NT2/D1 (cell line): ENCODE measurements around the gene CLNS1A.
"Not testable (repeated sequence)": the region's sequence is repeated elsewhere in the genome, so short reads cannot be mapped to it uniquely, and the experiment has no call there.

Experiments used
- DNase-seq: peaks from one replicate; pipeline ENCODE4 v3.0.0-alpha.2; 2011; ENCODE audit warnings: low read depth, low spot score
- H3K27me3 ChIP-seq: 2 replicates; pipeline ENCODE4 v1.6.0; 2011; ENCODE audit warnings: mild to moderate bottlenecking; ENCODE audit not compliant: insufficient read length, insufficient read depth
- H3K36me3 ChIP-seq: 2 replicates; pipeline ENCODE4 v1.6.1; 2011; ENCODE audit warnings: mild to moderate bottlenecking, low read length, mixed read lengths; ENCODE audit not compliant: insufficient read depth, insufficient read length
- H3K4me1 ChIP-seq: 2 replicates; pipeline ENCODE4 v1.5.1; 2011; ENCODE audit not compliant: insufficient read depth, insufficient read length
- H3K4me3 ChIP-seq: 2 replicates; pipeline ENCODE4 v1.5.1; 2011; ENCODE audit warnings: low read depth; ENCODE audit not compliant: insufficient read length
- H3K9ac ChIP-seq: 2 replicates; pipeline ENCODE4 v1.6.0; 2011; ENCODE audit warnings: low read depth; ENCODE audit not compliant: insufficient read length
- H3K9me3 ChIP-seq: 2 replicates; pipeline ENCODE4 v1.5.1; 2011; ENCODE audit warnings: mild to moderate bottlenecking, low read length; ENCODE audit not compliant: insufficient read depth
- SUZ12 ChIP-seq: IDR thresholded peaks from 2 replicates; pipeline ENCODE4 v1.6.1; 2011; ENCODE audit not compliant: insufficient read length, insufficient read depth; ENCODE audit errors: extremely low read depth
- YY1 ChIP-seq: IDR thresholded peaks from 2 replicates; pipeline ENCODE4 v1.6.1; 2011; ENCODE audit not compliant: insufficient read length, insufficient read depth
- ZNF274 ChIP-seq: IDR thresholded peaks from 2 replicates; pipeline ENCODE4 v1.6.1; 2011; ENCODE audit warnings: mild to moderate bottlenecking, low read depth, low read length

The CLNS1A gene

DNA sequence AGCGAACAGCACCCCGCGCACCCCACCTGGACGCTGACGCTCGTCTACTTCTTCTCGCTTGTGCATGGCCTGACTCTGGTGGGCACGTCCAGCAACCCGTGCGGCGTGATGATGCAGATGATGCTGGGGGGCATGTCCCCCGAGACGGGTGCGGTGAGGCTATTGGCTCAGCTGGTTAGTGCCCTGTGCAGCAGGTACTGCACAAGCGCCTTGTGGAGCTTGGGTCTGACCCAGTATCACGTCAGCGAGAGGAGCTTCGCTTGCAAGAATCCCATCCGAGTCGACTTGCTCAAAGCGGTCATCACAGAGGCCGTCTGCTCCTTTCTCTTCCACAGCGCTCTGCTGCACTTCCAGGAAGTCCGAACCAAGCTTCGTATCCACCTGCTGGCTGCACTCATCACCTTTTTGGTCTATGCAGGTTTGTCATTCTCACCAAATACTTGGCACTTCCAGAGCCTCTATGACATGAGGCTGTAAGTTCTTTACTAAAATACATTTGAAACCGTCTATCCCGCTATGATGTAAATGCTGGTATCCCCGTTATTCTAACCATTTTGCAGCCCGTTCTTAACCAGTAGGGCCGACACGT, 47.3 kb downstream of the CLNS1A start:
- H3K4me3 ChIP-seq: peak overlapping the region; percentile 68
- no peaks in the 10 kb centered on the region for H3K9me3 ChIP-seq
- H3K27me3 ChIP-seq: peaks cover 10% of the 10 kb centered on the region
- peak overlapping the region; percentile 85 for H3K9ac ChIP-seq
- TF ChIP-seq ZNF274: no peak
- TF ChIP-seq YY1: no peak
- no peak for TF ChIP-seq SUZ12
- no peaks in the 10 kb centered on the region for H3K36me3 ChIP-seq
- H3K4me1 ChIP-seq: peaks cover 6% of the 10 kb centered on the region
- DNase-seq: no peak

GRCh38 chr11:77589521-77590193, 47.9 kb downstream of the CLNS1A start, which contains the start of gene AQP11:
TSS of gene AQP11 (plus strand) at chr11:77589953. CDS start at chr11:77589993, 40 bp downstream.
- Histone ChIP-seq H3K4me3 (peak within 1 kb of the TSS; percentile 68), H3K9ac (peak within 1 kb of the TSS; percentile 85), H3K4me1 (peaks cover 6% of the 10 kb centered on the region), H3K27me3 (peaks cover 10% of the 10 kb centered on the region), H3K9me3 (no peaks in the 10 kb centered on the region), H3K36me3 (no peaks in the 10 kb centered on the region)
- TF ChIP-seq ZNF274 (no peak), SUZ12 (no peak), YY1 (no peak)
- peak; percentile 81 for DNase-seq

GRCh38 chr11:77589181-77589520, 48.4 kb downstream of the CLNS1A start:
- peaks cover 6% of the 10 kb centered on the region for H3K4me1 ChIP-seq

GRCh38 chr11:77580712-77581337, 56.8 kb downstream of the CLNS1A start:
- Histone ChIP-seq H3K9ac (no peak overlapping the region), H3K9me3 (peaks cover 45% of the 10 kb centered on the region), H3K27me3 (no peaks in the 10 kb centered on the region), H3K4me3 (no peak overlapping the region), H3K36me3 (no peaks in the 10 kb centered on the region), H3K4me1 (no peaks in the 10 kb centered on the region)
- TF ChIP-seq ZNF274 (no peak), YY1 (no peak), SUZ12 (no peak)
- DNase-seq: no peak

More at GRCh38 chr11:77589181-77589520, 48.4 kb downstream of the CLNS1A start:
- TF ChIP-seq SUZ12 (no peak), YY1 (no peak), ZNF274 (no peak)
- peak overlapping the region; percentile 68 for H3K4me3 ChIP-seq
- no peak for DNase-seq
- no peaks in the 10 kb centered on the region; the same call in 1 of the 2 replicates for H3K9me3 ChIP-seq
- no peaks in the 10 kb centered on the region for H3K36me3 ChIP-seq
- peak overlapping the region; percentile 64 for H3K9ac ChIP-seq
- H3K27me3 ChIP-seq: peaks cover 10% of the 10 kb centered on the region

DNA sequence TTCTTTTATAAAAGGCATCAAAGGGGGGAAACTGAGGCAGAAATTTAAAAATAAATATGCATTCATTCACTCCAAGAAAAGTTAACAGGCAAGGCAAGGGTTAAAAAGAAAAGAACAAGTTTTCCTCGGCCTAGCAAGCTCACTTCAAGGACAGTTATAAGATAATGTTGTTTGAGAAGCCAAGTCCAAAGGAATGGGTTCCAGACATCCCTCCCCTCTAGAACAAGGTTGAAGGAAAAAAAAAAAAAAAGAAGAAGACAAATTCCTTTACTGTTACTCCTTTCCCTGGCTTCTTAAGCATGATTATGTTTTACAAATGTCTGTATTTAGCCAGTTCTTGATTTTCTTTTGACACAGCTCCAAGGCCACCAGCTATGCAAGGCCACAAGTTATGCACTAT, 62.2 kb downstream of the CLNS1A start:
- not testable (repeated sequence) for H3K27me3 ChIP-seq, H3K36me3 ChIP-seq, DNase-seq, H3K4me1 ChIP-seq, H3K9ac ChIP-seq, H3K4me3 ChIP-seq
- H3K9me3 ChIP-seq: peaks cover 14% of the 10 kb centered on the region

GRCh38 chr11:77570896-77571295, 66.7 kb downstream of the CLNS1A start:
- peaks cover 10% of the 10 kb centered on the region for H3K4me1 ChIP-seq
- not testable (repeated sequence) for DNase-seq, H3K9ac ChIP-seq, H3K27me3 ChIP-seq, H3K36me3 ChIP-seq, H3K9me3 ChIP-seq, H3K4me3 ChIP-seq

DNA sequence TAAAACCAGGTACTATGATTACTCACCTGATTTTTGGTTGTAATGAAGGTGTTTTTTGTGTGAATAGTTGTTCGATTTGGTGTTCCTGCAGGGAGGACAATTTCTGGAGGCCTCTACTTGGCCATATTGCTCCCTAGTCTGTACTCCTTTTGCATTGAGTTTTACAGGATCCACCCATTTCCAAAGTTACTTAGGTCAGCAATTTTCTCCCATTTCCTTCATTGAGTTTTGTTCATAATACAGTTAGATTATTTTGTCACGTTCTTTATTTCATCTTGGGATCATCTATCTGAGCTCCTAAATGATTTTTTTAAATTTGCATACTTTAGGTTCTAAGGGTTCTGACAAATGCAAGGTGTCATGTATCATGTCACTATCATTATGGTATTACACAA, 67.9 kb downstream of the CLNS1A start:
- Histone ChIP-seq H3K27me3 (no peaks in the 10 kb centered on the region), H3K9ac (no peak overlapping the region)
- DNase-seq: no peak

More for the DNA sequence above, 67.9 kb downstream of the CLNS1A start:
- Histone ChIP-seq H3K4me3 (no peak overlapping the region), H3K9me3 (no peaks in the 10 kb centered on the region), H3K4me1 (peaks cover 10% of the 10 kb centered on the region), H3K36me3 (no peaks in the 10 kb centered on the region)
- TF ChIP-seq ZNF274 (no peak), SUZ12 (no peak), YY1 (no peak)
